GM12878 (cell line): Measurements from ENCODE around the gene DDX50. TPM values are rescaled to one million over a fixed set of nuclear protein-coding genes. Genes with fewer than 3 reads are reported as not detected.
A peak's percentile ranks its signal among the peaks of the same experiment; 100 is the strongest.

Experiments
- ATF2 ChIP-seq: IDR thresholded peaks from 2 replicates; pipeline ENCODE4 v1.6.1; 2012; ENCODE audit warnings: low read length, inconsistent platforms
- CREM ChIP-seq: IDR thresholded peaks from 2 replicates; pipeline ENCODE4 v1.6.1; 2014; ENCODE audit warnings: antibody characterized with exemption, low read depth
- ETV6 ChIP-seq, 2 experiments: fragments of 450-650 bp in 1 of 2; IDR thresholded peaks in 1 of 2; conservative IDR thresholded peaks in 1 of 2; 2 replicates each; pipeline ENCODE4 v1.6.1; 2014; ENCODE audit warnings: antibody characterized with exemption in 1 of 2, borderline replicate concordance in 1 of 2, low read depth in 1 of 2, mild to moderate bottlenecking in 1 of 2, moderate library complexity in 1 of 2
- IKZF1 ChIP-seq: fragments of 450-650 bp; conservative IDR thresholded peaks from 2 replicates; pipeline ENCODE4 v1.6.1; 2017; ENCODE audit warnings: antibody characterized with exemption, mild to moderate bottlenecking
- LARP7 ChIP-seq: fragments of 450-650 bp; IDR thresholded peaks from 2 replicates; pipeline ENCODE4 v1.6.1; 2017; ENCODE audit warnings: mild to moderate bottlenecking
- NFXL1 ChIP-seq: fragments of 450-650 bp; IDR thresholded peaks from 2 replicates; pipeline ENCODE4 v1.6.1; 2017; ENCODE audit warnings: antibody characterized with exemption, mild to moderate bottlenecking, borderline replicate concordance
- NKRF ChIP-seq: fragments of 450-650 bp; conservative IDR thresholded peaks from 2 replicates; pipeline ENCODE4 v1.6.1; 2017; ENCODE audit warnings: mild to moderate bottlenecking, moderate library complexity
- POLR2AphosphoS5 ChIP-seq: IDR thresholded peaks from 2 replicates; pipeline ENCODE4 v1.6.1; 2011; ENCODE audit warnings: mild to moderate bottlenecking, low read length, inconsistent platforms
- RCOR1 ChIP-seq: conservative IDR thresholded peaks from 2 replicates; pipeline ENCODE4 v1.6.1; 2012; ENCODE audit warnings: low read depth, low read length, improper control_type of control experiment
- SP1 ChIP-seq: IDR thresholded peaks from one replicate; pipeline ENCODE4 v1.6.1; 2011; ENCODE audit warnings: low read depth, low read length
- TAF1 ChIP-seq: IDR thresholded peaks from 2 replicates; pipeline ENCODE4 v1.6.1; 2011; ENCODE audit warnings: mild to moderate bottlenecking, low read depth, low read length, borderline replicate concordance
- TCF3 ChIP-seq: IDR thresholded peaks from 2 replicates; pipeline ENCODE4 v1.6.1; 2012; ENCODE audit warnings: low read depth, mild to moderate bottlenecking, low read length, borderline replicate concordance; ENCODE audit not compliant: insufficient read depth
- ZNF687 ChIP-seq: fragments of 450-650 bp; IDR thresholded peaks from 2 replicates; pipeline ENCODE4 v1.6.1; 2017; ENCODE audit warnings: mild to moderate bottlenecking, moderate library complexity
- ZSCAN29 ChIP-seq: fragments of 450-650 bp; IDR thresholded peaks from 2 replicates; pipeline ENCODE4 v1.6.1; 2017; ENCODE audit warnings: mild to moderate bottlenecking, moderate library complexity
- polyA plus RNA-seq, 11 experiments: library from polyadenylated mRNA; depleted of rRNA in 4 of 11; unstranded in 6 of 11; stranded (reverse) in 5 of 11; fragments of >200 nt; fragmentation: Nextera tagmentation in 4 of 11; fragmentation: Illumina TruSeq in 1 of 11; extraction: Ambion mirVana in 4 of 11; extraction: Trizol in 1 of 11; gene quantifications; 1 replicate in 1 of 11; 2 replicates in 10 of 11; pipeline versions ENCODE4 v1.2.1 to v1.2.3, GENCODE V29; 2011 to 2016; ENCODE audit warnings: inconsistent platforms in 2 of 11, missing spikeins in 2 of 11, low read depth in 1 of 11
- total RNA-seq, 4 experiments: library from RNA; depleted of rRNA in 3 of 4; stranded (reverse); fragments of >200 nt in 3 of 4; fragmentation: Illumina TruSeq in 1 of 4; extraction: Trizol in 1 of 4; gene quantifications; 2 replicates each; pipeline versions ENCODE4 v1.2.1 to v1.2.3, GENCODE V29; 2013 to 2021
- TF ChIP-seq, protein P1 (sequence below), 3 experiments: IDR thresholded peaks in 2 of 3; conservative IDR thresholded peaks in 1 of 3; 2 replicates each; pipeline ENCODE4 v1.5.1; 2011; ENCODE audit warnings: low read depth in 3 of 3, low read length in 3 of 3, mild to moderate bottlenecking in 3 of 3, control low read depth in 2 of 3, moderate library complexity in 2 of 3, inconsistent platforms in 1 of 3, mixed read lengths in 1 of 3; ENCODE audit not compliant: control insufficient read depth in 2 of 3, insufficient read depth in 1 of 3; ENCODE audit errors: extremely low read depth in 1 of 3
- TF ChIP-seq, protein P2 (sequence below): fragments of 450-650 bp; IDR thresholded peaks from 2 replicates; pipeline ENCODE4 v1.6.1; 2018; ENCODE audit warnings: mild to moderate bottlenecking, low read depth, moderate library complexity; ENCODE audit not compliant: partially characterized antibody

Gene DDX50
- total and polyA plus RNA-seq, 10 of the 15 experiments (the other 5 are each of a cell fraction or from before 2014, with no cell fraction given), result 24.9 to 52.0 (median 36.8) TPM

DNA sequence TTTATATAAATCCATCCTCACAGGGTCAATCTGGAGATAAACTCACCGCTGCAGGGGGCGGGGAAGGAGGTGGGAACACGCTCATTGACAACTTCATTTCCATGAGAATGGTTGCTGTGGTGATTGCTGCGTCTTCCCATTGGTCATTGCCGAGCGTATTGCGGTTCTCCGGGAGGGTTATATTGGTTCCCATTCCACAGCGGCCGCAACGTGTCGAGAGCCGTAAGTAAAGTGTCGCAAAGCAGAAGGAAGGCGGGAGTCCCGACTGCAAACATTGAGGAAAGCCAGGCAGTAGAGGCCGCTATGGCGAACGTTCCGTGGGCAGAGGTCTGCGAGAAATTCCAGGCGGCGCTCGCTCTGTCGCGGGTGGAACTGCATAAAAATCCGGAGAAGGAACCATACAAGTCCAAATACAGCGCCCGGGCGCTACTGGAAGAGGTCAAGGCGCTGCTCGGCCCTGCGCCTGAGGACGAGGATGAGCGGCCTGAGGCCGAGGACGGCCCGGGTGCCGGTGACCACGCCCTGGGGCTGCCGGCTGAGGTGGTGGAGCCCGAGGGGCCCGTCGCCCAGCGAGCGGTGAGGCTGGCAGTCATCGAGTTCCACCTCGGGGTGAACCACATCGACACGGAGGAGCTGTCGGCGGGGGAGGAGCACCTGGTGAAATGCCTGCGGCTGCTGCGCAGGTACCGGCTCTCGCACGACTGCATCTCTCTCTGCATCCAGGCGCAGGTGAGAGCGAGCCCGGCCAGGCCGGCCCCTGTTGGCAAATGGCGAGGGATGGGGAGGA is 87.6 kb downstream of the DDX50 start, which contains the start of gene KIFBP (continued):
- TF ChIP-seq IKZF1, result peak; percentile 90
- TF ChIP-seq, protein P1, sequence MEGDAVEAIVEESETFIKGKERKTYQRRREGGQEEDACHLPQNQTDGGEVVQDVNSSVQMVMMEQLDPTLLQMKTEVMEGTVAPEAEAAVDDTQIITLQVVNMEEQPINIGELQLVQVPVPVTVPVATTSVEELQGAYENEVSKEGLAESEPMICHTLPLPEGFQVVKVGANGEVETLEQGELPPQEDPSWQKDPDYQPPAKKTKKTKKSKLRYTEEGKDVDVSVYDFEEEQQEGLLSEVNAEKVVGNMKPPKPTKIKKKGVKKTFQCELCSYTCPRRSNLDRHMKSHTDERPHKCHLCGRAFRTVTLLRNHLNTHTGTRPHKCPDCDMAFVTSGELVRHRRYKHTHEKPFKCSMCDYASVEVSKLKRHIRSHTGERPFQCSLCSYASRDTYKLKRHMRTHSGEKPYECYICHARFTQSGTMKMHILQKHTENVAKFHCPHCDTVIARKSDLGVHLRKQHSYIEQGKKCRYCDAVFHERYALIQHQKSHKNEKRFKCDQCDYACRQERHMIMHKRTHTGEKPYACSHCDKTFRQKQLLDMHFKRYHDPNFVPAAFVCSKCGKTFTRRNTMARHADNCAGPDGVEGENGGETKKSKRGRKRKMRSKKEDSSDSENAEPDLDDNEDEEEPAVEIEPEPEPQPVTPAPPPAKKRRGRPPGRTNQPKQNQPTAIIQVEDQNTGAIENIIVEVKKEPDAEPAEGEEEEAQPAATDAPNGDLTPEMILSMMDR (IDR thresholded peaks at IDR 0.05 in 2 of 3, conservative IDR thresholded peaks at IDR 0.05 in 1 of 3; ENCODE audit: control insufficient read depth in 2 of 3, extremely low read depth in 1 of 3, insufficient read depth in 1 of 3, low read depth in 3 of 3, low read length in 3 of 3), result peak; percentile 44 to 60 (median 47); a peak in 5 of 6 replicates
- TF ChIP-seq TAF1, result peak; percentile 79; the same call in 1 of the 2 replicates
- TF ChIP-seq LARP7, result peak; percentile 89
- TF ChIP-seq ATF2, result no peak
- peak; percentile 80 for TF ChIP-seq POLR2AphosphoS5
- peak; percentile 66 for TF ChIP-seq SP1
- no peak for TF ChIP-seq TCF3
- no peak for TF ChIP-seq RCOR1
- no peak for TF ChIP-seq ZSCAN29
- peak; percentile 90 for TF ChIP-seq NKRF
- no peak for TF ChIP-seq NFXL1
- TF ChIP-seq ETV6 (conservative IDR thresholded peaks at IDR 0.05 in 1 of 2, IDR thresholded peaks at IDR 0.05 in 1 of 2; ENCODE audit: borderline replicate concordance in 1 of 2, low read depth in 1 of 2), result no peak
- peak; percentile 82 for TF ChIP-seq CREM
- TF ChIP-seq ZNF687, result 0 out of 2 replicates have a peak, but pooled peaks have one; percentile 19
- TF ChIP-seq, protein P2, sequence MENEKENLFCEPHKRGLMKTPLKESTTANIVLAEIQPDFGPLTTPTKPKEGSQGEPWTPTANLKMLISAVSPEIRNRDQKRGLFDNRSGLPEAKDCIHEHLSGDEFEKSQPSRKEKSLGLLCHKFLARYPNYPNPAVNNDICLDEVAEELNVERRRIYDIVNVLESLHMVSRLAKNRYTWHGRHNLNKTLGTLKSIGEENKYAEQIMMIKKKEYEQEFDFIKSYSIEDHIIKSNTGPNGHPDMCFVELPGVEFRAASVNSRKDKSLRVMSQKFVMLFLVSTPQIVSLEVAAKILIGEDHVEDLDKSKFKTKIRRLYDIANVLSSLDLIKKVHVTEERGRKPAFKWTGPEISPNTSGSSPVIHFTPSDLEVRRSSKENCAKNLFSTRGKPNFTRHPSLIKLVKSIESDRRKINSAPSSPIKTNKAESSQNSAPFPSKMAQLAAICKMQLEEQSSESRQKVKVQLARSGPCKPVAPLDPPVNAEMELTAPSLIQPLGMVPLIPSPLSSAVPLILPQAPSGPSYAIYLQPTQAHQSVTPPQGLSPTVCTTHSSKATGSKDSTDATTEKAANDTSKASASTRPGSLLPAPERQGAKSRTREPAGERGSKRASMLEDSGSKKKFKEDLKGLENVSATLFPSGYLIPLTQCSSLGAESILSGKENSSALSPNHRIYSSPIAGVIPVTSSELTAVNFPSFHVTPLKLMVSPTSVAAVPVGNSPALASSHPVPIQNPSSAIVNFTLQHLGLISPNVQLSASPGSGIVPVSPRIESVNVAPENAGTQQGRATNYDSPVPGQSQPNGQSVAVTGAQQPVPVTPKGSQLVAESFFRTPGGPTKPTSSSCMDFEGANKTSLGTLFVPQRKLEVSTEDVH, result peak; percentile 86
